Pons (tissue), 1 donor: ENCODE data around the gene ZNRF4.
A peak's percentile ranks its signal among the peaks of the same experiment; 100 is the strongest.

Source experiments
- DNase-seq: peaks from one replicate; pipeline ENCODE4 v3.0.0-alpha.2; 2016; ENCODE audit warnings: low spot score

The ZNRF4 gene

DNA sequence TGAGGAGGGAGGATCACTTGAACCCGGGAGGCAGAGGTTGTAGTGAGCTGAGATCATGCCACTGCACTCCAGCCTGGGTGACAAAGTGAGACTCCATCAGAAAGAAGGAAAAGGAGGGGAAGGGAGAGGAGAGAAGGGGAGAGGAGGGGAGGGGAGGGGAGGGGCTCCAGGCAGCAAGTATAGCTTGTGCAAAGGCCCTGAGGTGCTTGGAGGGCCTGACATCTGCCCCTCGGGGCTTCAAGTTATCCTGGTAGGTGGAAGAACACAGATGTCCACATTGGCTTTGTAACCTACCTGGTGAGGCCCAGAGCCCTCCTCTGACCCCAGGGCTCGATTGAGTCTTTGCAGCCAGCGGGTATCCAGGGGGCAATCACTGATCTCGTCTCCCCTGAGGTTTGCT, 11.5 kb upstream of the ZNRF4 start:
- DNase-seq = no peak

DNA sequence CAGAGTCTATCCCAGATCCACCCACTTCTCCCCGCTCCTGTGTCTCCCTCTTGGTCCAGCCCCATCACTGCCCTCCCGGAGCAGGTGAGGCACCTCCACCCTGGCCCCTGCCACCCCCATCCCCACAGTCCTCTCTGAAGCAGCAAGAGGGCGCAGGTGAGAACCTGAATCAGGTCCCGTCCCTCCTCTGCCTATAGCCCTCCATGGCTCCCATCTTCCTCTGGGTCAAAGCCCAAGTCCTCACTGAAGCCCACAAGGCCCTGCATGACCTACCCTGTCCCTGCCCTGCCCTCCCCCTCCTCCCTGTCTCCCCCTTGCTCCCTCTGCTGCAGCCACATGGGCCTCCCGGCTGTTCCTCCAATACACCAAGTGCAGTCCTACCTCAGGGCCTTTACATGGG, 10.8 kb upstream of the ZNRF4 start:
- no peak for DNase-seq

DNA sequence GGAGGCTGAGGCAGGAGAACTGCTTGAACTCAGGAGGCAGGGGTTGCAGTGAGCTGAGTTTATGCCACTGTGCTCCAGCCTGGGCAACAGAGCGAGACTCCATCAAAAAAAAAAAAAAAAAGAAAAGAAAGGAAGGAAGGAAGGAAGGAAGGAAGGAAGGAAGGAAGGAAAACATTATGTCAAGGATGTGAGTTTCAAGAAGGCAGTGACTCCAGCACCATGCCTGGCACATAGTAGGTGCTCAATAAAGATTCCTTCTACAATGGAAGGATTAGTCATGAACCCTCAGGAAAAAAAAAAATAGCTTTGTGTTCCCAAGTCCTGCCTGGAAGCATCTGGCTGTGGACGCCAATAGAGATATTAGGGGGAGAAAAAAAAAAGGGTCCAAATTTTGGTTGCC, 10.1 kb upstream of the ZNRF4 start:
- DNase-seq = no peak

DNA sequence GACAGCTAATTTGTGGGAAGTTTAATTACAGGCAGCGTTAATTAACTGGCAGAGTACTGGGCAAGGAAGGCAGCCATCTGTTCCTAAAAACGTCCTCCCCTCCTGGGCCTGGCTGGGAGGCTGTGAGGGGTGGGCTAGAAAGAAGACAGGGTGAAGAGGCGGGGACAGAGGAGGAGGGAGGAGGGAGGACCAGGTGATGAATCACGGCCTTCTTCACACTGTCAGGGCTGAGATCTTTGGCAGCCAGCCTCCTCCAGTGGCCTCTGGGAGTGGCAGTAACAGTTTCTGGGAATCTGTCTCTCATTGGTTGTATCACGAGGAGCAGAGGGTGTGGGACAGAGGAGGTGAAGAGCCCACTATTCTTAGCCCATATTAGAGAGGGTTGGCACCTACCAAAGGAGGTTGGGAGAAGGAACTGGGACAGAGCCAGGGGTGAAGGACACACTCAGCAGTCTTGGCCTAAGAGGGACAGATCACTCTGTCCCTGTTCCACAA, 9.6 kb upstream of the ZNRF4 start:
- DNase-seq = peak; percentile 20

DNA sequence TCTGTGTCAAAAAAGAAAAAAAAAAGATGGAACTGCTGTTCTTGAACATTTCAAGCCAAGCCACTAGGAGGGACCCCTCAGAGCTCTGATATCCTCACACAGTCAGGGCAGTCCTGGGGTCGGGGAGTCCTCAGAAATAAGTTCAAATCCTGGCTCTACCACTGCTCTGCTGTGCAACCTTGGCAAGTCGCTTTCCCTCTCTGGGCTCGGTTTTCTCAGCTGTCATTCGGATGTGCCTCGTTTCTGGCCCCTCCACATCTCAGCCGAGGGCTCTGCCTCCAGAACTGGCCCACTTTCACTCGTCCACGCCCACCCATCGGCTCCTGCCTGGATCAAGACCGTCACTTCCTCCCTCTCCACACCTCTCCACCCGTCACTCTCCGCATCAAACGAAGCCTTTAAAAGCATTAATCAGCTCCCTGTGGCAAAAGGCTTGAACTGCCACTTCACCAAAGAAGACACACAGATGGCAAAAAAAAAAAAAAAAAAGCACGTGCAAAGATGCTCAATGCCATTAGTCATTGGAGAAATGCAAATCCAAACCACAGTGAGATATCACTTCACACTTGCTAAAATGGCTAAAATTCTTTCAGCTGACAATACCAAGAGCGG, 7.4 kb upstream of the ZNRF4 start:
- no peak for DNase-seq

DNA sequence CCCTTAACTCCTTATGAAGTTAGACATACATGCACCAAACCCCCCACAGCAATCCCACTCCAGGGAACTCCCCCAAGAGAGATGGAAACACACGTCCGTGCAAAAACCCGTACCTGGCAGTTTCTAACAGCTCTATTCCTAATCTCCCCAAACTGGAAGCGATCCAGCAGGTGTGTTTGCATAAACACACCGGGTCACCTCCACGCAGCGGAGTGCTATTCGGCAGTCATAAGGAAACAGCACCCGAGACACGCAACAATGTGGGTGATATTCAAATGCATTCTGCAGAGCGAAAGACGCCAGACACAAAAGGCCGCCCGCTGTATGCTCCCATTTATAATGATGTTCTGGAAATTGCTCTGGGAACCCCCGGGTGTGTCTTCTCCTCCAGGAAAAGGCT, 6.8 kb upstream of the ZNRF4 start:
- DNase-seq = no peak

DNA sequence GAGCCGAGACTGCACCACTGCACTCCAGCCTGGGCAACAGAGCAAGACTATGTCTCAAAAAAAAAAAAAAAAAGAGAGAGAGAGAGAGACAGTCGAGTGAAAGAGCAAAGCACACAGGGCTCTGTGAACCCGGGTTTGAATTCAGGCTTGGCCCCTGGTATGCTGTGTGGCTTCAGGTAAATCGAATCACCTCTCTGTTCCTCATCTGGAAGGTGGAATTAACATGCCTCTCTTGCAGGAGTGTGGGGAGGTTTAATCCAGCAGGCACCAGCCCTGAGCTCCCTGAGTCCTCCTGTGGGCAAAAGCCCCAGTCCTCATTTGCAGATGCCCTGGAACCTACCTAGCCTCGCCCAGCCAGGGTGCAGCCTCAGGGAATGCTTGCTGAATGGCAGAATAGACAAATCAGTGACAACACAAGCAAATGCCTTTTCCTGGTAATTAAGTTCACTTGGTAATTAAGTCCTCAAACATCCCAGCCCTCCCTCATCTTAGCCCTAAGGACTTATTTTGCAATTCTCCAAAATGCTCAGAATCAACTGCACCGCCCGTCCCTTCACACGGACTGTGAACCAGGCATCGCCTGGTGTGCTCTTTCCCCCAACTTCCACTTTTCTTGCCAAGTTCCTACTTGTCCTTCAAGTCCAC, 4.6 kb upstream of the ZNRF4 start:
- no peak for DNase-seq

DNA sequence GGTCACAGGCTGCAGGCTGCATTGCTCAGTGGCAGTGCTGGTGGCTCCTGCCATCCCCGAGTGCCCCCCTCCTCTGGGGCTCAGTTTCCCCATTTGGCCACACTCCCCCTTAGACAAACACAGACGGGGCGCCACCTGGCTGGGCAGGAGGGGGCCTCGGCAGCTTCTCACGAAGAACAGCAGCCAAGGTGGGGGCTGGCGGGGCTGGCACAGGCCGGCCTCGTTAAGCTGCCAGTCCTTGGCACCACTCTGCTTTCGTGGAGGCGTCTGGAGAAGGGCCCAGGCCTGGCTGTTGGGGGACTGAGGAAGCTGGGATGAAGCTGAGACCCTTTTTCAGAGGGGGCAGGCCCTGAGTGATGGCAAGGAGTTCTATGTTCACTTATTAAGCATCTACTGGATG, 3.7 kb upstream of the ZNRF4 start:
- no peak for DNase-seq

DNA sequence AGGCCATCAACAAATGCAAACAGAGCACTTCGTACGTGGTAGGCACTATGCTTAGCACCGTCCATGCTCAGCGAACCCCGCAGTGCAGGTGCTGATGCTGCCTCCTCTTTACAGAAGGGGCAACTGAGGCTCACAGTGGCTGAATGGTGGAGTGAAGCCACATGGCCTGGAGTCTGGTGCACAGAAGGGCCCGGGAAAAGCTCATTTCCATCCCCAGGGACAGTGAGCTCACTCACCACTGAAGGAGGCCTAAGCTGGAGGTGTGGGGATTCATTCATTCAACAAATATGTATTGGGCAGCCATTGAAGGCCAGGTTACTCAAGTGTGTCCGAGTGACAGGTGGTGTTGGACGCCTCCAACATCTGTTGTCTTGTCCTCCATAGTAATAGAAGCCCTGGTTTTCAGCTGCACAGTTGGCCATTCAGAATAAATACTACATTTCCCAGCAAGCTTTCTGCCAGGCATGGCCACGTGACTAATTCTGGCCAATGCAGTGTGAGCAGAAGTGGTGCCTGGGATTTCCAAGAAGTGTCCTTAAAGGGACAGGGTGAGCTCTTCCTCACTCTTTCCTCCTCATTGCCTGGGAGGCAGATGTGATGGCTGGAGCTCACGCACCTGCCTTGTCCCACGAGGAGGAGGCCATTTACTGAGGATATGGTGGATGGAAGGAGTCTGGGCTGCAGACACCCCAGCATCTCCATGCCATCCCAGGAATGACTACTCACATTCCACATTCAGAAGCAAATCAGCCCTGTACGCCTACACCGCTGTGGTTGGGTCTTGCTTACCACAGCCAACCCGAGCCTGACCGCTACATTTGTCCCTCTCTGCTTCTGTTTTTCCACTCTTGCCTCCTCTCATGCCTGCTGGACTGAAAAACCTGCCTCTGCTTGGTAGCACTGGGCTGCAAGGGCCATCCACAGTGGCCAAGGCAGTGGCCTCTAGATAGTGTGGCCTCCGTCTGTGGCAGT, 2.3 kb upstream of the ZNRF4 start:
- DNase-seq = no peak

DNA sequence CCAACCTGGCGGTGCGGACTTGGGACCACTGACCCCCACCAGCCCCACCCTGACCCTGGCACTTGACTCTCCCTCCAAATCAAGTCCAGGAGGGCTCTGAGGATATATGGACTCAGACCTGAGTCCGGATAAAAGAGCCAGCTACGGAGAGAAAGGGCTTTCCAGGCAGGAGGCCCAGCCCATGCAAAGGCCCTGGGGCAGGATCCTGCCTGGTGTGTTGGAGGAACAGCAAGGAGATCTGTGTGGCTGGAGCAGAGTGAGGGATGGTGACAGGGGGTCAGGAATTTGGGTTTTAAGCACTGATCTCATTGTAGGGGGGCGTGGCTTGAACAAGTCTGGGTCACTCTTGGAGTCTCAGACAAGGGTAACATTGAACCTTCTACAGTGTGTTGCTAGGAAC, 474 bp upstream of the ZNRF4 start:
- no peak for DNase-seq

DNA sequence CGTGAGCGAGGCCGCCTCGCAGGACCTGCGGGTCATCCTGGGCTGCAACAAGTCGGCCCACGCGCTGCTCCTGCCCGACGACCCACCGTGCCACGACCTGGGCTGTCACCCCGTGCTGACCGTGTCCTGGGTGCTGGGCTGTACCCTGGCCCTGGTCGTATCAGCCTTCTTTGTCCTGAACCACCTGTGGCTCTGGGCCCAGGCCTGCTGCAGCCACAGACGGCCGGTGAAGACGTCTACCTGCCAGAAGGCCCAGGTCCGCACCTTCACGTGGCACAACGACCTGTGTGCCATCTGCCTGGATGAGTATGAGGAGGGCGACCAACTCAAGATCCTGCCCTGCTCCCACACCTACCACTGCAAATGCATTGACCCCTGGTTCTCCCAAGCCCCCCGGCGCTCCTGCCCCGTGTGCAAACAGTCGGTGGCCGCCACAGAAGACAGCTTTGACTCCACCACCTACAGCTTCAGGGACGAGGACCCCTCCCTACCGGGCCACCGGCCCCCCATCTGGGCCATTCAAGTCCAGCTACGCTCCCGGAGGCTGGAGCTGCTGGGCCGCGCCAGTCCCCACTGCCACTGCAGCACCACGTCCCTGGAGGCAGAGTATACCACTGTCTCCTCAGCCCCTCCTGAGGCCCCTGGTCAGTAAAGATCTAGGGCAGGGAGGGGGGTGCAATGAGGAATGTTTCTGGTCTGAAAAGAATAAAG, 1.1 kb downstream of the ZNRF4 start:
- DNase-seq = no peak

DNA sequence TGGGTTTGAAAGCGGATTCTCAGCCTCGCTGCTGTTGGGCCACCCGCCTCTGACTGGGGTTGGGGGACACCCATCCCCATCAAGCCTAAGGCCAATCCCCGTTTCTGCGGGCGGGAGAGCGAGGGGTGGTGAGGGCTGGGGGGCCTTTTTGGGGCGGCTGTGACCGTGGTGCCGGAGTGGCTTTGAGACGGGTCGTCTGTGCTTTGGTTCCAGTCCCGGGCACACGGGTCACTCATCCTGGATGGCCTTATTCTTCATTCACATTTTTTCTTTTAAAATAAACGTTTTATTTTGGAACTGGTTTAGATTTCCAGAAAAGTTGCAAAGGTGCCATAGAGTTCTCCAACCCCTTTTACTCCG, 1.6 kb downstream of the ZNRF4 start:
- DNase-seq = no peak

DNA sequence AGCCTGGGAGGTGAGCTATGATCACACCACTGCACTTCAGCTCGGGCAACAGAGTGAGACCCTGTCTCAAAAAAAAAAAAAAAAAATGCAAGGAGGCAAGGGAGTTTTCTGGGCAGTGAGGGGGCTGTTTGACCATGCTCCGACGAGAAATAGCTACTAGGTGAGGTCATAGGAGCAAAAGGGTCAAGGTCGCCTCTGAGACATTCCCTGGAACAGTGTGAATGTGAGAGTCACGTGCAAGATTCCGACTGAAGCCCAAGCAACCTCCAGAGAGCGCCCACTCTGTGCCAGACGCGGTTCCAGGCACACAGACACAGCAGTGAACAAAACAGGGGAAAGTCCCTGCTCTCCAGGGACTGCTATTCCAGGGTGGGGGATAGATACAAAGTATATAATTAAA, 2.5 kb downstream of the ZNRF4 start:
- DNase-seq = no peak

DNA sequence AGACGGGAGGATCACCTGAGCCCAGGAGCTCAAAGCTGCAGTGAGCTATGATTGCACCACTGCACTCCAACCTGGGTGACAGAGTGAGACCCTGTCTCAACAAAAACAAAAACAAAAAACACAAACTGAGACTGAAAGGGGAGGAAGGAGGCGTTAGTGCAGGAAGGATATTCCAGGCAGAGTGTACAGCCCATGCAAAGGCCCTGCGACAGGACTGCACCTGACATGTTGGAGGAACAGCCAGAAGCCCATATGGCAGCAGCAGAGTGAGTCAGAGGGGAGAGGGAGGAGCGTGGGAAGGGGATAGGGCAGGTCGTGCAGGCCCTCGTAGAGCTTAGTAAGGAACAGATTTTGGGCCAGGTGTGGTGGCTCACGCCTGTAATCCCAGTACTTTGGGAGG, 3.2 kb downstream of the ZNRF4 start:
- DNase-seq = no peak

DNA sequence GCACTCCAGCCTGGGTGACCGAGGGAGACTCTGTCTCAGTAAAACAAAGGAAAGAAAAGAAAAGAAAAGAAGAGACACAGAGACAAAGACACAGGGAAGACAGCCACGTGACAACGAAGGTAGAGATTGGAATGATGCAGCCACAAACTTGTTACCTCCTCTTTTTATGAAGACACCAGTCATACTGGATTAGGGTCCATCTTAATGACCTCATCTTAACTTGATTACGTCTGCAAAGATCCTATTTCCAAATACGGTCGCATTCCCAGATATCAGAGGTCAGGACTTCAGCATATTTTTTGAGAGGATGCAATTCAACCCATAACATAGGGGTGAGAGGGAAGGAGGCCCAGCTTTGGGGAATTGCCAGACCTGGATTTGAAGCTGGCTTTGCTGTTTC, 4.1 kb downstream of the ZNRF4 start:
- no peak for DNase-seq

DNA sequence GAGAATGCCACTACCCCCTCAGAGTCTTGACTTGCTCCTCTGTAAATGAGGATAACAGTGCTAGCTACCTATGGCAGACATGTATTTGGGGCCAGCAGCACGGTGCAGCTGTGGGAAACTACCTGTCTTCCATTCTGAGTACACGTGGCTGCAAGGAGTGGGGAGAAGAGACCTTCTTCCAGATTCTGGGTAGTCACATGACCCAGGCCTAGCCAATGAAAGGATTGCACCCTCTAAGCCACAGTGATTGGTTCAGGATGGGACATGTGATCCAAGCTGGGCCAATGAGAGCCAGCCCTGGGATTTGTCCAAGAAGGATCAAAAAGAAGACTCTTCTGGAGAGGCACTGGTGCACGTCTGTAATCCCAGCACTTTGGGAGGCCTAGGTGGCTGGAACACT, 5.5 kb downstream of the ZNRF4 start:
- no peak for DNase-seq

DNA sequence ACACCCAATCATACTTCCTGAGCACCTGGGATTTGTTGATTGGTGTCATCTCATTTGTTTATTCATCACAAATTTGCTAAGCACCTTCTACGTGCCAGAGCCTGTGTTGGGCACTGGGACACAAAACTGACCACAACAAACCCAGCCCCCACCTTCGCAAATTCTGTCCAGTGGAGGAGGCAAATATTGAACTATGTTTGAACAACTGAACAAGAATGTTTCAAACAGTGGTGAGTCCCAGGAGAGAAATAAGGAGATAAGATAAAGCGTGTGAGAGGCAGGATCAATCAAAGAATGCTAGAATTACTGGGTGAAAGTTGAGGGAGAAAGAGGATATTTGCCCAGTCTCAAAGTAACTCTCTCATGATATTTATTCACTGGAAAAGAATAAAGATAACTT, 8.7 kb downstream of the ZNRF4 start:
- no peak for DNase-seq

DNA sequence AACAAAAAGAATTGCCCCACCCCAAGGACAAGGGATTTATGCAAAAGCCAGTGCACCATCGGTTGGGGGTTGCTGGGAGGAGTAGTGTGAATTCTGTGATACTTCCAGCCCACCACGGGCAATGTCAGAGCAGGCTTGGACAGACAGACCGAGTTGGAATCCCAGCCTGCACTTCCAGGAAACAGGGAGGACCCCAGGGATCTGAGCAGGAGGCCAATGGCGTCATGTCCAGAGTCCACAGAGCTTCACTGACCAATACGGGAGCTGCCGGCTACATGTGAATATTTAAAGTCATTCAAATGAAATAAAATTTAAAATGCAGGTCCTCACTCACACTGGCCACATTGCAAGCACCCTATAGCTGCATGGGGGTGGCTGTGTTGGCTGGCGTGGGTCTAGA, 10.9 kb downstream of the ZNRF4 start:
- DNase-seq = no peak

DNA sequence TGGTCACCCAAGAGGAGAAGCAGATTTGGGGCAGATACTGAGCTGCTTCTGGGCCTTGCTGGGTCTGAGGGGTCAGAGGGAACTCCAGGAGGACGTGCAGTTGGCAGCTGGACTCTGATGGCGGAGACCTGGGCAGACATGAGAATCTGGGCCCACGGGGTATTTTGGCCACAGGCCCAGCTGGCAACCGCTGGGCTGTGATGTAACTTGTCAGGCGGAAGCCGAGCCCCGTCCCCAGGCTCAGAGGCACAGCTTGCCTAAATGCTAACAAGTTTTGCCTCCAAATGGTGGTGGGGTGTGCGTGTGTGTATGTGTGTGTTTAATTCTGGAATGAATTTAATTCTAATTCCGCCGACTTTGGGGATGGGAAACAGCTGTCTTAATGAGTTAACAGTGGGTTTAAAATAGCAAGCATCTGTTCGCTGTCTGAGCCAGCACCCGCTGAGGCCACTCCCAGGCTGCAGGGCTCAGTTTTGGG, 11.6 kb downstream of the ZNRF4 start:
- no peak for DNase-seq

DNA sequence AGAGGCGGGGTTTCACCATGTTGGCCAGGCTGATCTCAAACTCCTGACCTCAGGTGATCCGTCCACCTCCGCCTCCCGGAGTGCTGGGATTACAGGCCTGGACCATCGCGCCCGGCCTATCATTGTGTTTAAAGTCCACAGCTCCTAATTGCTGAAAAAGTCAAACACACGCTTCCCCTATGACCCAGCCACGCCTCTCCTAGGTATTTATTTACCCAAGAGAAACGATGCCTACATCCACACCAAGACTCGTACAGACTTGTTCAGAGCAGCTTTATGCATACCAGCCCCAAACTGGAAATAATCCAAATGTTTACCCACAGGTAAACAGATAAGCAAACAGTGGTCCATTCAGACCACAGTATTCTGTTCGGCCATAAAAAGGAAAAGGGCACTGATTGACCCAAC, 15.1 kb downstream of the ZNRF4 start:
- no peak for DNase-seq

DNA sequence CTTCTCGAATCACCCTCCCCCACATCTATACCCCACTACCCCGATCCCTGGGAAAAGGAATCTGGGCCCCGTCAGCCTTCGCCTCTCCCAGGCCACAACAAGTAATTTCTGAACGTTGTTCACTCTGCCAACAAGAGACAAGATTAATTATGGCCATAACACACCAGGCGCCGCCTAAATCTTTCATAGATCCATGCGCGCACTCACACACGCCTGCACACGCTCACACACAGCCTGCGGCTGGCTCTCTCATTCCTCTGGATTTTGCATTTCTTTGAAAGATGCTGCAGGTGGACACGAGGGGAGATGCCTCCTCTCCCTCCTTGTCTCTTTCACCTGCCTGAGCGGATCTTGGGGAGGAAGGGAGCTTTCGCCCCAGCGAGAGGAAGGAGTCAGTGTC, 17.1 kb downstream of the ZNRF4 start:
- DNase-seq = no peak

DNA sequence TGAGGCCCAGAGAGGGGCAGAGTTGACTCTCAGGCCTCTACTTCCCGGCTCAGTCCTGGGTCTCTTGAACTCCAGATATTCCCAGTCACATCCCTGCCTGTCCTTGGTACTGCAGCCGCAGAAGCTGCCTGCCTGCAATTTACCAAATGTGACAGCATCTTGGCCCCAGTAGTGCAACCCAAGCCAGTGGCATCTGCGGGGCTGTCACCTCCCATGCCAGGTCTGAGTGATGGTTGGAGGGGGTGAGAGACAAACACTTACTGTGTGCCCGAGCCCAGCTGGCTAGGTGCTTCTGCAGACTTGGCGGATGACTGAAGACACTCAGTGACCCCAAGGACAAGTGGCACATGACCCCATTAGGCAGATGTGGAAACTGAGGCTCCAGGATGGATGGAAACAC, 18.4 kb downstream of the ZNRF4 start:
- no peak for DNase-seq
